HG03521 (cell line): ENCODE measurements around the gene DGKQ.

Experiments used
- ATAC-seq: cut with Tn5 transposase; IDR thresholded peaks from one replicate; pipeline ENCODE4 v1.9.1; 2021; ENCODE audit warnings: mild to moderate bottlenecking, moderate library complexity; ENCODE audit not compliant: unreplicated experiment

DGKQ gene

GRCh38 chr4:963276-964225 lies 9.8 kb downstream of the DGKQ start:
- ATAC-seq = no peak

- ATAC-seq = no peak
These were observed 10.8 kb downstream of the DGKQ start for GRCh38 chr4:962231-963208.

GRCh38 chr4:961351-962230 lies 11.8 kb downstream of the DGKQ start:
- ATAC-seq = no peak

GRCh38 chr4:960636-961350 lies 12.6 kb downstream of the DGKQ start:
- no peak for ATAC-seq

GRCh38 chr4:960140-960635 lies 13.2 kb downstream of the DGKQ start:
- no peak for ATAC-seq

- ATAC-seq = no peak
These were observed 13.8 kb downstream of the DGKQ start for GRCh38 chr4:959338-960139.

GRCh38 chr4:958696-959337 lies 14.6 kb downstream of the DGKQ start:
- ATAC-seq = no peak

GRCh38 chr4:958314-958665 lies 15.1 kb downstream of the DGKQ start:
- ATAC-seq = no peak

GRCh38 chr4:957581-958313 lies 15.6 kb downstream of the DGKQ start:
- no peak for ATAC-seq

GRCh38 chr4:957231-957580 lies 16.2 kb downstream of the DGKQ start:
- ATAC-seq = no peak

GRCh38 chr4:956531-957230 lies 16.7 kb downstream of the DGKQ start:
- no peak for ATAC-seq

- ATAC-seq = no peak
These were observed 17.4 kb downstream of the DGKQ start for GRCh38 chr4:955931-956381.

GRCh38 chr4:955161-955921 lies 18.0 kb downstream of the DGKQ start:
- ATAC-seq = no peak

- ATAC-seq = no peak
These were observed 19.0 kb downstream of the DGKQ start for GRCh38 chr4:954211-955020.

GRCh38 chr4:953574-953915 lies 19.8 kb downstream of the DGKQ start:
- no peak for ATAC-seq
